C4-2B (cell line): ENCODE results near the gene TOR1B.
"Not testable (repeated sequence)": the region's sequence is repeated elsewhere in the genome, so short reads cannot be mapped to it uniquely, and the experiment has no call there.

Source experiments
- CTCF ChIP-seq: fragments of 450-650 bp; conservative IDR thresholded peaks from 2 replicates; pipeline ENCODE4 v1.5.1; 2017; ENCODE audit warnings: mild to moderate bottlenecking
- ZFX ChIP-seq: fragments of 450-650 bp; IDR thresholded peaks from 2 replicates; pipeline ENCODE4 v1.6.1; 2017

- not testable (repeated sequence) for TF ChIP-seq CTCF, ZFX
Measured at GRCh38 chr9:129776096-129776495, 26.9 kb upstream of the TOR1B start.
